ENCODE measurements around the gene CIAO1. TPM values are rescaled to one million over a fixed set of nuclear protein-coding genes. Genes with fewer than 3 reads are reported as not detected.

The CIAO1 gene
- total RNA-seq, 2 experiments from 2014 or later: 55.4 to 55.6 TPM

DNA sequence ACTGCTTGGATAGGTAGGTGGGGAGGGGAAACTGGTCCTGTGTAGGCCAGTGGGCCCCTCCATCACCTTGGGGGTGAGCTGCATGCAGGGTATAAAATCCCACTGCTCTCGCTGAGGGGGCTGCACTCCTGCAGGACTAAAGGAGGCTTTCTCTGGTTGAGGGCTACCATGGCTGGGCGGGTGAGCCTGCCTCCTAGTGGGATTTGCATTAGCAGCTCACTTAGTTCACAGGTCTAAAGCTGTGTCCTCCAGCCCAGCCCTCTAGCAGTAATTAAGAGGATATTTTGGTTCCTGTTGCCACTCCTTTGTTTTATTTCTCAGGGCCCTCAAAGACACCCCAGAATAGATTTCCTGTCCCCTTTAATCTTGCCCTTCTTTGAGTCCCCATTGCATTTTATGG is 24.8 kb upstream of the CIAO1 start:
- no peaks in the 10 kb centered on the region for H3K36me3 Mint-ChIP-seq (ENCODE audit: low read depth)
- no peaks in the 10 kb centered on the region for H3K9me3 Mint-ChIP-seq
- no peak overlapping the region for H3K4me3 ChIP-seq (ENCODE audit: low read length)
- H3K36me3 ChIP-seq (ENCODE audit: insufficient read depth, low read length): peaks cover 3% of the 10 kb centered on the region
- peak overlapping the region; percentile 8 for H3K4me3 Mint-ChIP-seq
- H3K27me3 Mint-ChIP-seq: no peaks in the 10 kb centered on the region
- H3K9me3 ChIP-seq (ENCODE audit: control insufficient read depth in 1 of 2, insufficient read depth in 1 of 2, low read length in 2 of 2): no peaks in the 10 kb centered on the region
- no peak for ATAC-seq (ENCODE audit: poor library complexity)
- peaks cover 40% of the 10 kb centered on the region for H3K4me1 ChIP-seq (ENCODE audit: insufficient read depth, low read length)
- H3K4me1 Mint-ChIP-seq (ENCODE audit: low read depth): peaks cover 40% of the 10 kb centered on the region
- ChIA-PET CTCF (no interaction called here), POLR2A (interaction anchor here (0.5 to 3.0 kb wide), 5 partner anchors 9 to 233 kb away, joined by 3 to 26 read pairs (median 3); partner anchors contain the start of gene STARD7)
- intact Hi-C loops (cut with DNase I, micrococcal nuclease): no loop called here
- H3K27ac ChIP-seq (ENCODE audit: low read depth in 1 of 2, low read length in 2 of 2): peak overlapping the region in 1 of 2 donors; percentile 92
- TF ChIP-seq, protein P1, sequence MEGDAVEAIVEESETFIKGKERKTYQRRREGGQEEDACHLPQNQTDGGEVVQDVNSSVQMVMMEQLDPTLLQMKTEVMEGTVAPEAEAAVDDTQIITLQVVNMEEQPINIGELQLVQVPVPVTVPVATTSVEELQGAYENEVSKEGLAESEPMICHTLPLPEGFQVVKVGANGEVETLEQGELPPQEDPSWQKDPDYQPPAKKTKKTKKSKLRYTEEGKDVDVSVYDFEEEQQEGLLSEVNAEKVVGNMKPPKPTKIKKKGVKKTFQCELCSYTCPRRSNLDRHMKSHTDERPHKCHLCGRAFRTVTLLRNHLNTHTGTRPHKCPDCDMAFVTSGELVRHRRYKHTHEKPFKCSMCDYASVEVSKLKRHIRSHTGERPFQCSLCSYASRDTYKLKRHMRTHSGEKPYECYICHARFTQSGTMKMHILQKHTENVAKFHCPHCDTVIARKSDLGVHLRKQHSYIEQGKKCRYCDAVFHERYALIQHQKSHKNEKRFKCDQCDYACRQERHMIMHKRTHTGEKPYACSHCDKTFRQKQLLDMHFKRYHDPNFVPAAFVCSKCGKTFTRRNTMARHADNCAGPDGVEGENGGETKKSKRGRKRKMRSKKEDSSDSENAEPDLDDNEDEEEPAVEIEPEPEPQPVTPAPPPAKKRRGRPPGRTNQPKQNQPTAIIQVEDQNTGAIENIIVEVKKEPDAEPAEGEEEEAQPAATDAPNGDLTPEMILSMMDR (IDR thresholded peaks at IDR 0.05): no peak
- H3K27me3 ChIP-seq (ENCODE audit: control insufficient read depth in 1 of 2, insufficient read depth in 2 of 2, low read length in 2 of 2): no peaks in the 10 kb centered on the region
- peak overlapping the region; percentile 94 for H3K27ac Mint-ChIP-seq
- no peak for DNase-seq

DNA sequence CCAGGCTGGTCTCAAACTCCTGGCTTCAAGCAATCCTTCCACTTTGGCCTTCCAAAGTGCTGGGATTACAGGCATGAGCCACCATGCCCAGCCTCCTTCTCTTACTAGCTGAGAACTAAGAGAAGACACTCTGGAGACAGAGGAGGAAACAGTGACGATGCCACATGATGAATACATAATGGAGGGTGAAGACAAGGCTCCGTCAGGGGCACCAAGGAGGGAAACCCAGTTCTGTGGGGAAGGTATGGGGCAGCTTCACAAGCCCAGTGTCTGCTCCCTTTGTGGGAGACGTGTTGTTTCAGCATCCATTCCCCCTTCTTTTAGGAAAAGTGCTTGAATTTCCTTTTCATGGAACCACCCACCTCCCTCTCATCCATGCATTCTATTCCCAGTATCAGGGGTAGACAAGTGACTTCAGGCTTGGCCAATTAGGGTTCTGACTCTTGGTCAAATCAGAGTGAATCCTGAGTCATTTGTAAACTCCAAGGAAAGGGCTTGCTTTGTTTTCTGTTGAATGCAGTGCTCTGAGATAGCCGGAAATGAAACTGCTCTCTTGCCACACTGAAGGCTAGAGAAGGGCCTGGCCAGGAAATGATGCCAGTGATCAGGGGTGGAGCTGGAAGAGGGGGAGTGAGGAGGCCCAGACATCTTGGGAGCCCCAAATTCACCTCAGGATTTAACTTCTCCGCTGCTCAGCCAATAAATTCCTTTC is 24.0 kb upstream of the CIAO1 start:
- ATAC-seq (ENCODE audit: poor library complexity): peak; percentile 83
- DNase-seq: peak in 11 of 14 experiments; percentile 15 to 84 (median 40)
- ChIA-PET POLR2A (interaction anchor here (0.5 to 3.0 kb wide), 8 partner anchors 10 to 234 kb away, joined by 3 to 26 read pairs (median 3); partner anchors contain the start of gene STARD7), CTCF (no interaction called here)
- TF ChIP-seq, protein P1 (IDR thresholded peaks at IDR 0.05): no peak
- H3K27me3 ChIP-seq (ENCODE audit: control insufficient read depth in 1 of 2, insufficient read depth in 2 of 2, low read length in 2 of 2): no peaks in the 10 kb centered on the region
- peaks cover 49% of the 10 kb centered on the region for H3K4me1 ChIP-seq (ENCODE audit: insufficient read depth, low read length)
- H3K4me3 Mint-ChIP-seq: peak overlapping the region; percentile 66
- no peaks in the 10 kb centered on the region for H3K9me3 Mint-ChIP-seq
- peak overlapping the region; percentile 6 for H3K4me3 ChIP-seq (ENCODE audit: low read length)
- intact Hi-C loops (cut with DNase I, micrococcal nuclease): no loop called here
- no peaks in the 10 kb centered on the region for H3K9me3 ChIP-seq (ENCODE audit: control insufficient read depth in 1 of 2, insufficient read depth in 1 of 2, low read length in 2 of 2)
- no peaks in the 10 kb centered on the region for H3K36me3 Mint-ChIP-seq (ENCODE audit: low read depth)
- H3K36me3 ChIP-seq (ENCODE audit: insufficient read depth, low read length): peaks cover 3% of the 10 kb centered on the region
- no peaks in the 10 kb centered on the region for H3K27me3 Mint-ChIP-seq
- H3K27ac Mint-ChIP-seq: peak overlapping the region; percentile 94
- H3K27ac ChIP-seq (ENCODE audit: low read depth in 1 of 2, low read length in 2 of 2): peak overlapping the region; percentile 61 to 92
- H3K4me1 Mint-ChIP-seq (ENCODE audit: low read depth): peaks cover 47% of the 10 kb centered on the region

DNA sequence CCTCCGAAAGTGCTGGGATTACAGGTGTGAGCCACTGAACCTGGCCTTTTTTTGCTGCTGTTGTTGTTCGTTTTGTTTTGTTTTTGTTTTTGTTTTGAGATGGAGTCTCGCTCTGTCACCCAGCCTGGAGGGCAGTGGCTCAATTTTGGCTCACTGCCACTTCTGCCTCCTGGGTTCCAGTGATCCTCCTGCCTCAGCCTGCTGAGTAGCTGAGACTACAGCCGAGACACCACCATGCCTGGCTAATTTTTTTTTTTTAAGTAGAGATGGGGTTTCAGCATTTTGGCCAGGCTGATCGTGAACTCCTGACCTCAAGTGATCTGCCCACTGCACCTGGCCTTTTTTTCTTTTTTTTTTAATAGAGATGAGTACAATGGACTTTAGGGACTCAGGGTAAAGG is 22.2 kb upstream of the CIAO1 start:
- ChIA-PET POLR2A (interaction anchor here (1.0 to 3.0 kb wide), 2 partner anchors 35 kb away, joined by 3 to 26 read pairs; partner anchors contain the start of gene STARD7), CTCF (no interaction called here)
- Mint-ChIP-seq H3K27ac (no peak overlapping the region), H3K4me1 (ENCODE audit: low read depth) (peaks cover 53% of the 10 kb centered on the region), H3K4me3 (no peak overlapping the region), H3K27me3 (no peaks in the 10 kb centered on the region), H3K36me3 (ENCODE audit: low read depth) (no peaks in the 10 kb centered on the region), H3K9me3 (no peaks in the 10 kb centered on the region)
- Histone ChIP-seq H3K9me3 (ENCODE audit: control insufficient read depth in 1 of 2, insufficient read depth in 1 of 2, low read length in 2 of 2) (no peaks in the 10 kb centered on the region), H3K36me3 (ENCODE audit: insufficient read depth, low read length) (peaks cover 3% of the 10 kb centered on the region), H3K27ac (ENCODE audit: low read depth in 1 of 2, low read length in 2 of 2) (no peak overlapping the region), H3K27me3 (ENCODE audit: control insufficient read depth in 1 of 2, insufficient read depth in 2 of 2, low read length in 2 of 2) (no peaks in the 10 kb centered on the region), H3K4me3 (ENCODE audit: low read length) (no peak overlapping the region), H3K4me1 (ENCODE audit: insufficient read depth, low read length) (peaks cover 54% of the 10 kb centered on the region)
- intact Hi-C loops (cut with DNase I, micrococcal nuclease): no loop called here
- ATAC-seq (ENCODE audit: poor library complexity) (no peak), DNase-seq (no peak)
- TF ChIP-seq, protein P1 (IDR thresholded peaks at IDR 0.05): no peak
